HCT116 (cell line): ENCODE results near the gene TCF7L2. TPM values are rescaled to one million over a fixed set of nuclear protein-coding genes. Genes with fewer than 3 reads are reported as not detected.

ENCODE experiments used
- CBX3 ChIP-seq: IDR thresholded peaks from 2 replicates; pipeline ENCODE4 v1.6.1; 2012; ENCODE audit warnings: low read depth
- CEBPB ChIP-seq: IDR thresholded peaks from 2 replicates; pipeline ENCODE4 v1.6.1; 2012; ENCODE audit warnings: low read depth
- ELF1 ChIP-seq: IDR thresholded peaks from 2 replicates; pipeline ENCODE4 v1.6.1; 2012; ENCODE audit warnings: low read depth, borderline replicate concordance
- RAD21 ChIP-seq: IDR thresholded peaks from 2 replicates; pipeline ENCODE4 v1.6.1; 2012; ENCODE audit warnings: low read depth, mild to moderate bottlenecking
- REST ChIP-seq: IDR thresholded peaks from 2 replicates; pipeline ENCODE4 v1.6.1; 2012; ENCODE audit warnings: low read depth
- SIN3A ChIP-seq: IDR thresholded peaks from 2 replicates; pipeline ENCODE4 v1.6.1; 2012; ENCODE audit warnings: low read depth
- SP1 ChIP-seq: IDR thresholded peaks from 2 replicates; pipeline ENCODE4 v1.6.1; 2012; ENCODE audit warnings: low read depth
- TCF7L2 ChIP-seq: IDR thresholded peaks from 2 replicates; pipeline ENCODE4 v1.7.0; 2011; ENCODE audit warnings: borderline replicate concordance, inconsistent platforms; ENCODE audit not compliant: insufficient read depth, insufficient read length; ENCODE audit errors: extremely low read depth
- YY1 ChIP-seq: IDR thresholded peaks from 2 replicates; pipeline ENCODE4 v1.6.1; 2011; ENCODE audit warnings: low read length, low read depth, moderate library complexity, mild to moderate bottlenecking; ENCODE audit not compliant: insufficient replicate concordance; ENCODE audit errors: extremely low read depth
- ZNF274 ChIP-seq: fragments of 200-500 bp; sonication (Bioruptor generic); IDR thresholded peaks from 2 replicates; pipeline ENCODE4 v1.6.1; 2014; ENCODE audit warnings: mild to moderate bottlenecking, low read depth, low read length, inconsistent platforms
- total RNA-seq: library from RNA; stranded (reverse); gene quantifications from one replicate; pipeline ENCODE4 v1.2.1, GENCODE V29; 2021; ENCODE audit not compliant: unreplicated experiment
- TF ChIP-seq, protein P1 (sequence below): IDR thresholded peaks from 2 replicates; pipeline ENCODE4 v1.6.1; 2012

Gene TCF7L2
- total RNA-seq, 1 experiment from 2014 or later: 164 TPM

DNA sequence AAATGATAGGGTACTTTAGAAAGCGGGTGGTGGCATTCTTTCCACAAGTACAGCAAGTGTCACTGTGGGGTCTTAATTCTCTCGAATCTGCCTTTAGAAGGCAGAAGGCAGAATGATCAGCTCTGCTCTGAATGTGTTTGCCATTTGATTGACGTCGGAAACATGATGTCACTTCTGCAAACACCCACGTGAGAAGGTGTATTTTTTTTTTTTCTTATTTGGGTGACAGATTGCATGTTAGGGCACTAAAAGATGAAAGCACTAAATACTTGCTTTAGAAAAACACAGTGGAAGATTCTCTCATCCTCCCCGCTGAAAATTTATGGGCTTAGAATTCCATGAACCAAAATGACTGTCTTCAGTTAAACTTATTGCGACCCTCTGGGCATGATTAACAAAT is 150.2 kb downstream of the TCF7L2 start (continued):
- no peak for TF ChIP-seq REST
- no peak for TF ChIP-seq TCF7L2
- no peak for TF ChIP-seq RAD21
- TF ChIP-seq ZNF274: no peak
- no peak for TF ChIP-seq YY1
- no peak for TF ChIP-seq SP1
- TF ChIP-seq CEBPB: no peak
- TF ChIP-seq, protein P1, sequence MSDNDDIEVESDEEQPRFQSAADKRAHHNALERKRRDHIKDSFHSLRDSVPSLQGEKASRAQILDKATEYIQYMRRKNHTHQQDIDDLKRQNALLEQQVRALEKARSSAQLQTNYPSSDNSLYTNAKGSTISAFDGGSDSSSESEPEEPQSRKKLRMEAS: no peak
- no peak for TF ChIP-seq ELF1
- TF ChIP-seq CBX3: no peak
- no peak for TF ChIP-seq SIN3A
